Neural progenitor cell (in vitro differentiated cells): Measurements from ENCODE around the gene ANKAR. TPM values are rescaled to one million over a fixed set of nuclear protein-coding genes. Genes with fewer than 3 reads are reported as not detected.

Experiments used
- DNase-seq: peaks from one replicate; pipeline ENCODE4 v3.0.0-alpha.2; 2016; ENCODE audit warnings: low spot score
- H2AFZ ChIP-seq: fragments of 200-600 bp; sonication (generic); replicated peaks from 2 replicates; pipeline ENCODE4 v1.6.1; 2016; ENCODE audit warnings: antibody characterized with exemption
- H3F3A ChIP-seq: fragments of 200-600 bp; sonication (generic); 2 replicates; pipeline ENCODE4 v1.6.1; 2016; ENCODE audit warnings: antibody characterized with exemption, low read depth
- H3K27ac ChIP-seq: fragments of 200-600 bp; sonication (generic); 2 replicates; pipeline ENCODE4 v1.5.1; 2016; ENCODE audit warnings: mild to moderate bottlenecking
- H3K27me3 ChIP-seq: fragments of 200-600 bp; sonication (generic); 2 replicates; pipeline ENCODE4 v1.6.1; 2016; ENCODE audit warnings: mild to moderate bottlenecking, moderate library complexity
- H3K36me3 ChIP-seq: fragments of 200-600 bp; sonication (generic); 2 replicates; pipeline ENCODE4 v1.5.1; 2016
- H3K4me1 ChIP-seq: fragments of 200-600 bp; sonication (generic); 2 replicates; pipeline ENCODE4 v1.6.1; 2016; ENCODE audit warnings: mixed run types
- H3K4me2 ChIP-seq: fragments of 200-600 bp; sonication (generic); 2 replicates; pipeline ENCODE4 v1.6.1; 2016
- H3K4me3 ChIP-seq: fragments of 200-600 bp; sonication (generic); 2 replicates; pipeline ENCODE4 v1.5.1; 2016
- H3K79me2 ChIP-seq: fragments of 200-600 bp; sonication (generic); 2 replicates; pipeline ENCODE4 v1.6.1; 2016; ENCODE audit warnings: low read depth
- H3K9ac ChIP-seq: fragments of 200-600 bp; sonication (generic); 2 replicates; pipeline ENCODE4 v1.6.1; 2016
- H3K9me3 ChIP-seq: fragments of 200-600 bp; sonication (generic); 2 replicates; pipeline ENCODE4 v1.5.1; 2016; ENCODE audit warnings: low read depth
- H4K20me1 ChIP-seq: fragments of 200-600 bp; sonication (generic); 2 replicates; pipeline ENCODE4 v1.6.1; 2016; ENCODE audit warnings: low read depth
- H3K27ac Mint-ChIP-seq: 3 replicates; pipeline ENCODE4 v1.8.0; 2021; ENCODE audit warnings: mixed read lengths
- H3K27me3 Mint-ChIP-seq: 2 replicates; pipeline ENCODE4 v1.8.0; 2022; ENCODE audit warnings: low read depth, mild to moderate bottlenecking, inconsistent platforms, moderate library complexity, mixed read lengths; ENCODE audit not compliant: insufficient read depth
- H3K36me3 Mint-ChIP-seq: 3 replicates; pipeline ENCODE4 v1.8.0; 2021; ENCODE audit warnings: mixed read lengths
- H3K4me1 Mint-ChIP-seq: 3 replicates; pipeline ENCODE4 v1.8.0; 2021; ENCODE audit warnings: mixed read lengths
- H3K4me3 Mint-ChIP-seq: 3 replicates; pipeline ENCODE4 v1.8.0; 2021; ENCODE audit warnings: mild to moderate bottlenecking, moderate library complexity, mixed read lengths
- H3K9me3 Mint-ChIP-seq: 3 replicates; pipeline ENCODE4 v1.8.0; 2020; ENCODE audit warnings: mixed read lengths
- CTCF ChIP-seq: fragments of 200-600 bp; sonication (generic); IDR thresholded peaks from 2 replicates; pipeline ENCODE4 v1.5.1; 2017; ENCODE audit warnings: antibody characterized with exemption, mild to moderate bottlenecking
- EZH2 ChIP-seq: fragments of 200-600 bp; sonication (generic); IDR thresholded peaks from 2 replicates; pipeline ENCODE4 v1.6.1; 2017; ENCODE audit warnings: antibody characterized with exemption, mild to moderate bottlenecking, moderate library complexity
- EZH2phosphoT487 ChIP-seq: fragments of 200-600 bp; sonication (generic); IDR thresholded peaks from 2 replicates; pipeline ENCODE4 v1.6.1; 2017; ENCODE audit warnings: antibody characterized with exemption
- total RNA-seq: library from RNA; depleted of rRNA; stranded (reverse); fragments of >200 nt; gene quantifications from 2 replicates; pipeline ENCODE4 v1.2.3, GENCODE V29; 2015; ENCODE audit warnings: low replicate concordance

Gene ANKAR
- total RNA-seq, 1 donor from 2014 or later = 12.0 TPM

- H3K4me1 ChIP-seq = no peaks in the 10 kb centered on the region
- no peak overlapping the region for H2AFZ ChIP-seq
- no peaks in the 10 kb centered on the region for H3K4me1 Mint-ChIP-seq
- no peaks in the 10 kb centered on the region for H3F3A ChIP-seq
- H3K9me3 ChIP-seq = no peaks in the 10 kb centered on the region
- H3K36me3 ChIP-seq = no peaks in the 10 kb centered on the region
- H3K27me3 Mint-ChIP-seq = no peaks in the 10 kb centered on the region
- TF ChIP-seq CTCF (no peak), EZH2 (no peak), EZH2phosphoT487 (no peak)
- H3K4me3 ChIP-seq = no peak overlapping the region
- H3K9me3 Mint-ChIP-seq = peaks cover 16% of the 10 kb centered on the region
- no peak for DNase-seq
- H3K36me3 Mint-ChIP-seq = peaks cover 17% of the 10 kb centered on the region
- H3K9ac ChIP-seq = no peak overlapping the region
- H3K27ac Mint-ChIP-seq = no peak overlapping the region
- H3K4me3 Mint-ChIP-seq = no peak overlapping the region
- H3K79me2 ChIP-seq = no peaks in the 10 kb centered on the region
- H3K27ac ChIP-seq = no peak overlapping the region
- no peak overlapping the region for H3K4me2 ChIP-seq
- H4K20me1 ChIP-seq = no peaks in the 10 kb centered on the region
- H3K27me3 ChIP-seq = no peaks in the 10 kb centered on the region
Measured at GRCh38 chr2:189681203-189681602, 6.7 kb downstream of the ANKAR start.

GRCh38 chr2:189681903-189682302 is 7.4 kb downstream of the ANKAR start:
- Histone ChIP-seq H3K27me3 (no peaks in the 10 kb centered on the region), H3K9ac (no peak overlapping the region), H3K36me3 (no peaks in the 10 kb centered on the region), H4K20me1 (no peaks in the 10 kb centered on the region), H3K4me1 (no peaks in the 10 kb centered on the region), H3K27ac (no peak overlapping the region), H3K79me2 (no peaks in the 10 kb centered on the region), H2AFZ (no peak overlapping the region), H3K4me3 (no peak overlapping the region), H3K4me2 (no peak overlapping the region), H3F3A (no peaks in the 10 kb centered on the region), H3K9me3 (no peaks in the 10 kb centered on the region)
- H3K27ac Mint-ChIP-seq = no peak overlapping the region
- peaks cover 17% of the 10 kb centered on the region for H3K36me3 Mint-ChIP-seq
- no peak for DNase-seq
- no peaks in the 10 kb centered on the region for H3K27me3 Mint-ChIP-seq
- no peaks in the 10 kb centered on the region for H3K4me1 Mint-ChIP-seq
- peaks cover 16% of the 10 kb centered on the region for H3K9me3 Mint-ChIP-seq
- no peak overlapping the region for H3K4me3 Mint-ChIP-seq
- TF ChIP-seq EZH2phosphoT487 (no peak), CTCF (no peak), EZH2 (no peak)

GRCh38 chr2:189683348-189683747 is 8.9 kb downstream of the ANKAR start:
- Histone ChIP-seq H3K79me2 (no peaks in the 10 kb centered on the region), H3K27me3 (no peaks in the 10 kb centered on the region), H3K4me2 (no peak overlapping the region), H3K36me3 (no peaks in the 10 kb centered on the region), H3K4me3 (no peak overlapping the region), H4K20me1 (no peaks in the 10 kb centered on the region), H3K27ac (no peak overlapping the region), H2AFZ (no peak overlapping the region), H3F3A (no peaks in the 10 kb centered on the region), H3K9ac (no peak overlapping the region), H3K9me3 (no peaks in the 10 kb centered on the region), H3K4me1 (no peaks in the 10 kb centered on the region)
- DNase-seq = no peak
- H3K27me3 Mint-ChIP-seq = no peaks in the 10 kb centered on the region
- no peak for TF ChIP-seq EZH2phosphoT487
- TF ChIP-seq EZH2 = no peak
- TF ChIP-seq CTCF = no peak
- H3K27ac Mint-ChIP-seq = no peak overlapping the region
- peaks cover 6% of the 10 kb centered on the region for H3K36me3 Mint-ChIP-seq
- peaks cover 10% of the 10 kb centered on the region for H3K9me3 Mint-ChIP-seq
- H3K4me3 Mint-ChIP-seq = no peak overlapping the region
- no peaks in the 10 kb centered on the region for H3K4me1 Mint-ChIP-seq

- H3K27ac Mint-ChIP-seq = no peak overlapping the region
- no peak overlapping the region for H2AFZ ChIP-seq
- no peaks in the 10 kb centered on the region for H3K9me3 ChIP-seq
- no peaks in the 10 kb centered on the region for H4K20me1 ChIP-seq
- H3K9me3 Mint-ChIP-seq = no peaks in the 10 kb centered on the region
- H3K36me3 Mint-ChIP-seq = peaks cover 2% of the 10 kb centered on the region
- H3K27me3 ChIP-seq = no peaks in the 10 kb centered on the region
- H3K79me2 ChIP-seq = no peaks in the 10 kb centered on the region
- H3K4me1 ChIP-seq = no peaks in the 10 kb centered on the region
- H3K27ac ChIP-seq = no peak overlapping the region
- no peaks in the 10 kb centered on the region for H3K36me3 ChIP-seq
- TF ChIP-seq CTCF = no peak
- no peak for TF ChIP-seq EZH2phosphoT487
- TF ChIP-seq EZH2 = no peak
- H3K4me3 Mint-ChIP-seq = no peak overlapping the region
- no peaks in the 10 kb centered on the region for H3F3A ChIP-seq
- no peak overlapping the region for H3K4me2 ChIP-seq
- no peak for DNase-seq
- H3K9ac ChIP-seq = no peak overlapping the region
- H3K4me1 Mint-ChIP-seq = no peaks in the 10 kb centered on the region
- H3K27me3 Mint-ChIP-seq = no peaks in the 10 kb centered on the region
- no peak overlapping the region for H3K4me3 ChIP-seq
Measured at GRCh38 chr2:189684811-189685210, 10.3 kb downstream of the ANKAR start.
